WTC11 (cell line): Measurements from ENCODE around the gene MET. TPM values are rescaled to one million over a fixed set of nuclear protein-coding genes. Genes with fewer than 3 reads are reported as not detected.

Experiments used
- ATAC-seq: fragments of 200-7000 bp; cut with Tn5 transposase; 2 replicates; pipeline ENCODE4 v1.10.0; 2021; ENCODE audit warnings: mild to moderate bottlenecking, moderate library complexity
- CTCF ChIA-PET: fragments of 300-600 bp; sonication (Branson Sonifier 250); formaldehyde crosslinking; loops from one replicate; lab custom pipeline; 2021; ENCODE audit warnings: antibody characterized with exemption; lab: Charles Lee
- POLR2A ChIA-PET: fragments of 350-600 bp; sonication (Branson Sonifier 250); formaldehyde crosslinking; loops from one replicate; lab custom pipeline; 2021; ENCODE audit warnings: antibody characterized with exemption; lab: Charles Lee
- DNase-seq: peaks from one replicate; pipeline ENCODE4 v3.0.0; 2021; ENCODE audit warnings: low spot score
- H3K27ac Mint-ChIP-seq: 2 replicates; pipeline ENCODE4 v1.8.0; 2021; ENCODE audit warnings: mixed read lengths
- H3K27me3 Mint-ChIP-seq: 2 replicates; pipeline ENCODE4 v1.8.0; 2021; ENCODE audit warnings: low read depth, mild to moderate bottlenecking, moderate library complexity, mixed read lengths
- H3K36me3 Mint-ChIP-seq: 2 replicates; pipeline ENCODE4 v1.8.0; 2021; ENCODE audit warnings: mixed read lengths
- H3K4me1 Mint-ChIP-seq: 2 replicates; pipeline ENCODE4 v1.8.0; 2022; ENCODE audit warnings: mixed read lengths
- H3K4me3 Mint-ChIP-seq: 2 replicates; pipeline ENCODE4 v1.8.0; 2021; ENCODE audit warnings: mild to moderate bottlenecking, moderate library complexity, mixed read lengths
- H3K9me3 Mint-ChIP-seq: 2 replicates; pipeline ENCODE4 v1.8.0; 2021; ENCODE audit warnings: mixed read lengths
- ATF1 ChIP-seq: sonication (generic); formaldehyde crosslinking; IDR thresholded peaks from 2 replicates; pipeline ENCODE4 v1.8.1; 2023; ENCODE audit warnings: mild to moderate bottlenecking, moderate library complexity, missing genetic modification reagents
- EMX1 ChIP-seq: fragments of 250-450 bp; sonication (Bioruptor Pico); IDR thresholded peaks from 2 replicates; pipeline ENCODE4 v1.8.0; 2021; ENCODE audit warnings: mild to moderate bottlenecking
- ERG ChIP-seq: fragments of 250-450 bp; sonication (Bioruptor Pico); IDR thresholded peaks from 2 replicates; pipeline ENCODE4 v1.8.0; 2021; ENCODE audit warnings: mild to moderate bottlenecking
- FOXK1 ChIP-seq: sonication (generic); formaldehyde crosslinking; IDR thresholded peaks from 2 replicates; pipeline ENCODE4 v1.8.0; 2022; ENCODE audit warnings: mild to moderate bottlenecking, moderate library complexity, missing genetic modification reagents
- GRHL2 ChIP-seq: fragments of 250-450 bp; sonication (Bioruptor Pico); IDR thresholded peaks from 2 replicates; pipeline ENCODE4 v1.8.0; 2022; ENCODE audit warnings: mild to moderate bottlenecking, moderate library complexity; ENCODE audit not compliant: insufficient replicate concordance, severe bottlenecking
- IRF2 ChIP-seq: sonication (generic); formaldehyde crosslinking; IDR thresholded peaks from 2 replicates; pipeline ENCODE4 v1.8.0; 2022; ENCODE audit warnings: low read depth, missing genetic modification reagents, borderline replicate concordance
- MLX ChIP-seq: sonication (generic); formaldehyde crosslinking; IDR thresholded peaks from 2 replicates; pipeline ENCODE4 v1.8.1; 2023; ENCODE audit warnings: mild to moderate bottlenecking, missing genetic modification reagents, moderate library complexity
- NFE2L1 ChIP-seq: sonication (generic); formaldehyde crosslinking; IDR thresholded peaks from 2 replicates; pipeline ENCODE4 v1.8.1; 2023; ENCODE audit warnings: missing genetic modification reagents
- ZNF219 ChIP-seq: sonication (generic); formaldehyde crosslinking; IDR thresholded peaks from 2 replicates; pipeline ENCODE4 v1.8.0; 2023; ENCODE audit warnings: missing genetic modification reagents, mild to moderate bottlenecking, borderline replicate concordance
- ZNF281 ChIP-seq: sonication (generic); formaldehyde crosslinking; IDR thresholded peaks from 2 replicates; pipeline ENCODE4 v1.8.0; 2023; ENCODE audit warnings: mild to moderate bottlenecking, missing genetic modification reagents
- ZNF396 ChIP-seq: fragments of 250-450 bp; sonication (Bioruptor Pico); IDR thresholded peaks from 2 replicates; pipeline ENCODE4 v1.8.0; 2021; ENCODE audit warnings: mild to moderate bottlenecking, moderate library complexity, borderline replicate concordance
- ZNF671 ChIP-seq: fragments of 250-450 bp; sonication (Bioruptor Pico); IDR thresholded peaks from 2 replicates; pipeline ENCODE4 v1.8.0; 2021; ENCODE audit warnings: mild to moderate bottlenecking
- total RNA-seq: library from RNA; stranded (reverse); gene quantifications from 3 replicates; pipeline ENCODE4 v1.2.3, GENCODE V29; 2021
- TF ChIP-seq, protein P1 (sequence below): sonication (generic); formaldehyde crosslinking; conservative IDR thresholded peaks from 2 replicates; pipeline ENCODE4 v1.8.1; 2022; ENCODE audit warnings: mild to moderate bottlenecking, missing genetic modification reagents
- TF ChIP-seq, protein P2 (sequence below): fragments of 250-450 bp; sonication (Bioruptor Pico); IDR thresholded peaks from 2 replicates; pipeline ENCODE4 v1.9.0; 2021; ENCODE audit warnings: mild to moderate bottlenecking
- TF ChIP-seq, protein P3 (sequence below): sonication (generic); formaldehyde crosslinking; IDR thresholded peaks from 2 replicates; pipeline ENCODE4 v1.8.1; 2023; ENCODE audit warnings: mild to moderate bottlenecking, missing genetic modification reagents
- TF ChIP-seq, protein P4 (sequence below): sonication (generic); formaldehyde crosslinking; IDR thresholded peaks from 2 replicates; pipeline ENCODE4 v1.8.1; 2022; ENCODE audit warnings: mild to moderate bottlenecking, moderate library complexity, missing genetic modification reagents
- TF ChIP-seq, protein P5 (sequence below): sonication (generic); formaldehyde crosslinking; IDR thresholded peaks from 2 replicates; pipeline ENCODE4 v1.8.0; 2023; ENCODE audit warnings: missing genetic modification reagents, mild to moderate bottlenecking, borderline replicate concordance

Gene MET
- total RNA-seq, 1 experiment from 2014 or later = 9.4 TPM

DNA sequence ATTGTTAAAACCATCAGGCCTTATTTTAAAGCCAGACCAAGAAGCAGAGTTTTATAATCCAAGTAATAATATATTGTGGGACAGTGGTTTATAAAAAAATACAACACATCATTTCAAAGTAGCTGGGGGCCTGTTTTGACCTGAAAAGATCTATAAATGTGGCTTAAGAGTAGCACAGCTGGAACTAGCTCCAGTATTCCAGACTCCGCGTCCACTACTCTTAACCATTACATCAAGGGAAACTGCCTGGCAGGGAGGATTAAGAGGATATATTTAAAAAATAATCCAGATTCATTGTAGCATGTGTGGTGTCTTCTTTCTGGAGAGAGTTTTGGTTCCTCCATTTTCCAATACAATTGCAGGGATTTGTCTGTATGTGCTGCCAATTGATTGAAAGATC, 67.3 kb downstream of the MET start (continued):
- TF ChIP-seq MLX (CRISPR knock-in tag) = no peak
- TF ChIP-seq, protein P1, sequence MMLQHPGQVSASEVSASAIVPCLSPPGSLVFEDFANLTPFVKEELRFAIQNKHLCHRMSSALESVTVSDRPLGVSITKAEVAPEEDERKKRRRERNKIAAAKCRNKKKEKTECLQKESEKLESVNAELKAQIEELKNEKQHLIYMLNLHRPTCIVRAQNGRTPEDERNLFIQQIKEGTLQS (CRISPR knock-in tag) = no peak

GRCh38 chr7:116740231-116740630, 68.2 kb downstream of the MET start:
- ATAC-seq (no peak), DNase-seq (no peak)
- no peak overlapping the region for H3K4me3 Mint-ChIP-seq
- peaks cover 7% of the 10 kb centered on the region; the same call in 1 of the 2 replicates for H3K9me3 Mint-ChIP-seq
- CTCF ChIA-PET = no interaction called here
- POLR2A ChIA-PET = no interaction called here
- TF ChIP-seq ZNF219 (CRISPR knock-in tag) (no peak), EMX1 (CRISPR knock-in tag) (no peak), ATF1 (CRISPR knock-in tag) (no peak), FOXK1 (CRISPR knock-in tag) (no peak), GRHL2 (no peak), NFE2L1 (no peak), ZNF671 (CRISPR knock-in tag) (no peak), ERG (CRISPR knock-in tag) (no peak), ZNF281 (CRISPR knock-in tag) (no peak)
- TF ChIP-seq, protein P2, sequence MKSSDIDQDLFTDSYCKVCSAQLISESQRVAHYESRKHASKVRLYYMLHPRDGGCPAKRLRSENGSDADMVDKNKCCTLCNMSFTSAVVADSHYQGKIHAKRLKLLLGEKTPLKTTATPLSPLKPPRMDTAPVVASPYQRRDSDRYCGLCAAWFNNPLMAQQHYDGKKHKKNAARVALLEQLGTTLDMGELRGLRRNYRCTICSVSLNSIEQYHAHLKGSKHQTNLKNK = no peak
- H3K36me3 Mint-ChIP-seq = peaks cover 23% of the 10 kb centered on the region
- no peak overlapping the region for H3K27ac Mint-ChIP-seq
- H3K27me3 Mint-ChIP-seq = no peaks in the 10 kb centered on the region; the same call in 1 of the 2 replicates
- peaks cover 30% of the 10 kb centered on the region for H3K4me1 Mint-ChIP-seq

DNA sequence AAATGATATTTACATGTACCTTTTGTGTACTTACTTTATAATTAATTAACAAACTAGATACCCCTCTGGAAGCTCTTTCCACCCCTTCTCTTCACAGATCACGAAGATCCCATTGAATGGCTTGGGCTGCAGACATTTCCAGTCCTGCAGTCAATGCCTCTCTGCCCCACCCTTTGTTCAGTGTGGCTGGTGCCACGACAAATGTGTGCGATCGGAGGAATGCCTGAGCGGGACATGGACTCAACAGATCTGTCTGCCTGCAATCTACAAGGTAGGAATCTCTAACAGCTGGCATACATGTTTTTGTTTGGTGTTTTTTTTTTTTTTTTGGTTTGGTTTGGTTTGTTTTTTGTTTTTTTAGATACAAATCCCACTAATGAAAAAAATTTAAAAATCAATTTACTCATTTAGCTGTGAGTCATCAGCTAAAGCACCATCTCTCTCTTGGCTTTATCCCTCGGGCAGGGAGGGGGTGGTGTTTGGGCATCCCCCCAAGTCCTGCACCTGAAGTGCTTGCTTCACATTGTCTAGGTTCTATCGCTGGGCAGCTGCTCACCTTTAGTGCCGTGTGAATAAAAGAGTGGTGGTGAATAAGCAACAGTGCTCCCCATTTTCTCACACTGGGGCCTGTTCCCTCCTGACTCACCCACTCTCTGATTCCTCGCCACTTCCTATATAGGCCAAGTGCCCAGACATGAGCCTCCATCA, 68.9 kb downstream of the MET start:
- H3K9me3 Mint-ChIP-seq = peaks cover 7% of the 10 kb centered on the region
- ChIA-PET CTCF (no interaction called here), POLR2A (no interaction called here)
- no peak for ATAC-seq
- no peaks in the 10 kb centered on the region; the same call in 1 of the 2 replicates for H3K27me3 Mint-ChIP-seq
- no peak overlapping the region for H3K4me3 Mint-ChIP-seq
- no peak for DNase-seq
- H3K36me3 Mint-ChIP-seq = peaks cover 24% of the 10 kb centered on the region
- H3K4me1 Mint-ChIP-seq = peaks cover 28% of the 10 kb centered on the region
- H3K27ac Mint-ChIP-seq = no peak overlapping the region
- TF ChIP-seq, protein P3, sequence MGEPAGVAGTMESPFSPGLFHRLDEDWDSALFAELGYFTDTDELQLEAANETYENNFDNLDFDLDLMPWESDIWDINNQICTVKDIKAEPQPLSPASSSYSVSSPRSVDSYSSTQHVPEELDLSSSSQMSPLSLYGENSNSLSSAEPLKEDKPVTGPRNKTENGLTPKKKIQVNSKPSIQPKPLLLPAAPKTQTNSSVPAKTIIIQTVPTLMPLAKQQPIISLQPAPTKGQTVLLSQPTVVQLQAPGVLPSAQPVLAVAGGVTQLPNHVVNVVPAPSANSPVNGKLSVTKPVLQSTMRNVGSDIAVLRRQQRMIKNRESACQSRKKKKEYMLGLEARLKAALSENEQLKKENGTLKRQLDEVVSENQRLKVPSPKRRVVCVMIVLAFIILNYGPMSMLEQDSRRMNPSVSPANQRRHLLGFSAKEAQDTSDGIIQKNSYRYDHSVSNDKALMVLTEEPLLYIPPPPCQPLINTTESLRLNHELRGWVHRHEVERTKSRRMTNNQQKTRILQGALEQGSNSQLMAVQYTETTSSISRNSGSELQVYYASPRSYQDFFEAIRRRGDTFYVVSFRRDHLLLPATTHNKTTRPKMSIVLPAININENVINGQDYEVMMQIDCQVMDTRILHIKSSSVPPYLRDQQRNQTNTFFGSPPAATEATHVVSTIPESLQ (CRISPR knock-in tag) = no peak
- TF ChIP-seq, protein P4, sequence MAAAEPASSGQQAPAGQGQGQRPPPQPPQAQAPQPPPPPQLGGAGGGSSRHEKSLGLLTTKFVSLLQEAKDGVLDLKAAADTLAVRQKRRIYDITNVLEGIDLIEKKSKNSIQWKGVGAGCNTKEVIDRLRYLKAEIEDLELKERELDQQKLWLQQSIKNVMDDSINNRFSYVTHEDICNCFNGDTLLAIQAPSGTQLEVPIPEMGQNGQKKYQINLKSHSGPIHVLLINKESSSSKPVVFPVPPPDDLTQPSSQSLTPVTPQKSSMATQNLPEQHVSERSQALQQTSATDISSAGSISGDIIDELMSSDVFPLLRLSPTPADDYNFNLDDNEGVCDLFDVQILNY (CRISPR knock-in tag) = no peak
- TF ChIP-seq IRF2 (CRISPR knock-in tag) (no peak), GRHL2 (no peak), ATF1 (CRISPR knock-in tag) (no peak), ZNF396 (no peak)
- TF ChIP-seq, protein P5, sequence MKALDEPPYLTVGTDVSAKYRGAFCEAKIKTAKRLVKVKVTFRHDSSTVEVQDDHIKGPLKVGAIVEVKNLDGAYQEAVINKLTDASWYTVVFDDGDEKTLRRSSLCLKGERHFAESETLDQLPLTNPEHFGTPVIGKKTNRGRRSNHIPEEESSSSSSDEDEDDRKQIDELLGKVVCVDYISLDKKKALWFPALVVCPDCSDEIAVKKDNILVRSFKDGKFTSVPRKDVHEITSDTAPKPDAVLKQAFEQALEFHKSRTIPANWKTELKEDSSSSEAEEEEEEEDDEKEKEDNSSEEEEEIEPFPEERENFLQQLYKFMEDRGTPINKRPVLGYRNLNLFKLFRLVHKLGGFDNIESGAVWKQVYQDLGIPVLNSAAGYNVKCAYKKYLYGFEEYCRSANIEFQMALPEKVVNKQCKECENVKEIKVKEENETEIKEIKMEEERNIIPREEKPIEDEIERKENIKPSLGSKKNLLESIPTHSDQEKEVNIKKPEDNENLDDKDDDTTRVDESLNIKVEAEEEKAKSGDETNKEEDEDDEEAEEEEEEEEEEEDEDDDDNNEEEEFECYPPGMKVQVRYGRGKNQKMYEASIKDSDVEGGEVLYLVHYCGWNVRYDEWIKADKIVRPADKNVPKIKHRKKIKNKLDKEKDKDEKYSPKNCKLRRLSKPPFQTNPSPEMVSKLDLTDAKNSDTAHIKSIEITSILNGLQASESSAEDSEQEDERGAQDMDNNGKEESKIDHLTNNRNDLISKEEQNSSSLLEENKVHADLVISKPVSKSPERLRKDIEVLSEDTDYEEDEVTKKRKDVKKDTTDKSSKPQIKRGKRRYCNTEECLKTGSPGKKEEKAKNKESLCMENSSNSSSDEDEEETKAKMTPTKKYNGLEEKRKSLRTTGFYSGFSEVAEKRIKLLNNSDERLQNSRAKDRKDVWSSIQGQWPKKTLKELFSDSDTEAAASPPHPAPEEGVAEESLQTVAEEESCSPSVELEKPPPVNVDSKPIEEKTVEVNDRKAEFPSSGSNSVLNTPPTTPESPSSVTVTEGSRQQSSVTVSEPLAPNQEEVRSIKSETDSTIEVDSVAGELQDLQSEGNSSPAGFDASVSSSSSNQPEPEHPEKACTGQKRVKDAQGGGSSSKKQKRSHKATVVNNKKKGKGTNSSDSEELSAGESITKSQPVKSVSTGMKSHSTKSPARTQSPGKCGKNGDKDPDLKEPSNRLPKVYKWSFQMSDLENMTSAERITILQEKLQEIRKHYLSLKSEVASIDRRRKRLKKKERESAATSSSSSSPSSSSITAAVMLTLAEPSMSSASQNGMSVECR (CRISPR knock-in tag) = no peak
- TF ChIP-seq, protein P2 = no peak
